H1 (cell line): ENCODE results near the gene HOMER1. TPM values are rescaled to one million over a fixed set of nuclear protein-coding genes. Genes with fewer than 3 reads are reported as not detected.

Source experiments
- CTCF ChIA-PET: fragments of 300-600 bp; sonication (Branson Sonifier 250); formaldehyde crosslinking; loops from one replicate; lab custom pipeline; 2021; ENCODE audit not compliant: partially characterized antibody; lab: Charles Lee
- POLR2A ChIA-PET: fragments of 300-600 bp; sonication (Branson Sonifier 250); formaldehyde crosslinking; loops from one replicate; lab custom pipeline; 2021; ENCODE audit warnings: inconsistent platforms; ENCODE audit not compliant: partially characterized antibody; lab: Charles Lee
- DNase-seq, 2 experiments: peaks; one replicate each; pipeline versions ENCODE4 v3.0.0 to v3.0.0-alpha.2; 2010 to 2022; ENCODE audit warnings: low spot score in 2 of 2, low read depth in 1 of 2, mixed read lengths in 1 of 2
- FAIRE-seq: peaks from 2 replicates; lab custom pipeline; 2011; peaks lifted over from hg19 to GRCh38; lab: Jason Lieb, UNC
- H2AFZ ChIP-seq: 2 replicates; pipeline ENCODE4 v1.8.1; 2012; ENCODE audit warnings: low read length, inconsistent platforms
- H2AK5ac ChIP-seq: 2 replicates; pipeline ENCODE4 v1.6.1; 2013; ENCODE audit warnings: low read depth, low read length
- H2BK120ac ChIP-seq: replicated peaks from 2 replicates; pipeline ENCODE3; 2013; ENCODE audit warnings: low read depth, low read length, inconsistent platforms
- H2BK12ac ChIP-seq: 2 replicates; pipeline ENCODE4 v1.6.1; 2013; ENCODE audit warnings: low read depth, low read length
- H2BK15ac ChIP-seq: 2 replicates; pipeline ENCODE4 v1.6.1; 2013; ENCODE audit warnings: low read length
- H2BK20ac ChIP-seq: 2 replicates; pipeline ENCODE4 v1.6.1; 2013; ENCODE audit warnings: low read length
- H2BK5ac ChIP-seq: 2 replicates; pipeline ENCODE4 v1.6.1; 2013; ENCODE audit warnings: low read depth, low read length
- H3K14ac ChIP-seq: 2 replicates; pipeline ENCODE4 v1.6.1; 2013; ENCODE audit warnings: inconsistent platforms; ENCODE audit not compliant: insufficient read length
- H3K18ac ChIP-seq: 2 replicates; pipeline ENCODE4 v1.6.1; 2013; ENCODE audit warnings: low read length; ENCODE audit errors: extremely low read depth
- H3K23ac ChIP-seq: 2 replicates; pipeline ENCODE4 v1.6.1; 2013; ENCODE audit warnings: inconsistent platforms; ENCODE audit not compliant: insufficient read length
- H3K23me2 ChIP-seq: 2 replicates; pipeline ENCODE4 v1.6.1; 2013; ENCODE audit warnings: low read depth, low read length
- H3K27ac ChIP-seq: 2 replicates; pipeline ENCODE4 v1.6.1; 2011; ENCODE audit warnings: low read depth, low read length, inconsistent platforms
- H3K27me3 ChIP-seq, 4 experiments: replicated peaks in 1 of 4; 1 replicate in 1 of 4; 2 replicates in 3 of 4; pipeline versions ENCODE4 v1.6.1 to v1.8.1; 2011 to 2013; ENCODE audit warnings: low read length in 3 of 4, mild to moderate bottlenecking in 3 of 4, inconsistent platforms in 2 of 4, mixed read lengths in 2 of 4, moderate library complexity in 1 of 4; ENCODE audit not compliant: control insufficient read depth in 3 of 4, insufficient read depth in 3 of 4; ENCODE audit errors: extremely low read depth in 1 of 4
- H3K36me3 ChIP-seq, 4 experiments: 2 replicates each; pipeline versions ENCODE4 v1.6.1 to v1.8.1; 2011 to 2013; ENCODE audit warnings: mild to moderate bottlenecking in 4 of 4, low read length in 3 of 4, moderate library complexity in 2 of 4, control low read depth in 1 of 4, inconsistent platforms in 1 of 4; ENCODE audit not compliant: insufficient read depth in 4 of 4, control insufficient read depth in 2 of 4
- H3K4ac ChIP-seq: replicated peaks from 2 replicates; pipeline ENCODE3; 2013; ENCODE audit warnings: low read length, low read depth, mixed read lengths, inconsistent platforms; ENCODE audit not compliant: insufficient read length
- H3K4me1 ChIP-seq, 4 experiments: replicated peaks in 1 of 4; 1 replicate in 1 of 4; 2 replicates in 3 of 4; pipeline versions ENCODE4 v1.6.1 to v1.8.1; 2011 to 2013; ENCODE audit warnings: low read length in 3 of 4, inconsistent platforms in 2 of 4, mixed read lengths in 1 of 4; ENCODE audit not compliant: insufficient read depth in 4 of 4, control insufficient read depth in 3 of 4
- H3K4me2 ChIP-seq, 2 experiments: 2 replicates each; pipeline versions ENCODE4 v1.6.1 to v1.8.1; 2011 to 2013; ENCODE audit warnings: low read depth in 2 of 2, low read length in 2 of 2, control low read depth in 1 of 2, inconsistent platforms in 1 of 2, mild to moderate bottlenecking in 1 of 2; ENCODE audit not compliant: insufficient read depth in 1 of 2
- H3K4me3 ChIP-seq, 4 experiments: fragments of 200-600, 300-600 bp in 1 of 4; sonication (generic), shearing (Covaris generic), sonication (Bioruptor Twin) in 1 of 4; 2 replicates each; pipeline versions ENCODE4 v1.5.1 to v1.8.1; 2011 to 2016; ENCODE audit warnings: low read length in 4 of 4, low read depth in 3 of 4, control low read depth in 2 of 4, inconsistent platforms in 2 of 4, mild to moderate bottlenecking in 2 of 4, mixed read lengths in 1 of 4, moderate library complexity in 1 of 4; ENCODE audit not compliant: insufficient read depth in 2 of 4; ENCODE audit errors: extremely low read depth in 1 of 4
- H3K56ac ChIP-seq: replicated peaks from 2 replicates; pipeline ENCODE3; 2013; ENCODE audit warnings: low read depth, mild to moderate bottlenecking, mixed read lengths, low read length, inconsistent platforms; ENCODE audit not compliant: insufficient read length
- H3K79me1 ChIP-seq: 2 replicates; pipeline ENCODE4 v1.6.1; 2013; ENCODE audit warnings: low read depth, low read length, control low read depth
- H3K79me2 ChIP-seq, 2 experiments: 2 replicates each; pipeline versions ENCODE4 v1.6.1 to v1.8.1; 2012 to 2013; ENCODE audit warnings: low read length in 2 of 2, mild to moderate bottlenecking in 2 of 2, inconsistent platforms in 1 of 2; ENCODE audit not compliant: insufficient read depth in 2 of 2, control insufficient read depth in 1 of 2
- H3K9ac ChIP-seq, 4 experiments: replicated peaks in 1 of 4; 1 replicate in 1 of 4; 2 replicates in 3 of 4; pipeline versions ENCODE4 v1.6.1 to v1.8.1; 2011 to 2013; ENCODE audit warnings: low read depth in 3 of 4, low read length in 3 of 4, control low read depth in 2 of 4, mild to moderate bottlenecking in 2 of 4, moderate library complexity in 2 of 4, inconsistent platforms in 1 of 4; ENCODE audit errors: extremely low read depth in 1 of 4
- H3K9me3 ChIP-seq, 2 experiments: 2 replicates each; pipeline versions ENCODE4 v1.6.1 to v1.8.1; 2012 to 2013; ENCODE audit warnings: mild to moderate bottlenecking in 2 of 2, moderate library complexity in 2 of 2, control low read depth in 1 of 2, inconsistent platforms in 1 of 2, low read depth in 1 of 2, low read length in 1 of 2, mixed read lengths in 1 of 2; ENCODE audit not compliant: insufficient read depth in 2 of 2
- H4K20me1 ChIP-seq, 2 experiments: replicated peaks in 1 of 2; 2 replicates each; pipeline versions ENCODE3 to v1.8.1; 2011 to 2013; ENCODE audit warnings: inconsistent platforms in 2 of 2, low read length in 2 of 2, mild to moderate bottlenecking in 1 of 2; ENCODE audit not compliant: insufficient read depth in 2 of 2, control insufficient read depth in 1 of 2
- H4K5ac ChIP-seq: 2 replicates; pipeline ENCODE4 v1.6.1; 2013; ENCODE audit warnings: low read length, low read depth, mixed read lengths, inconsistent platforms; ENCODE audit not compliant: insufficient read length
- H4K8ac ChIP-seq: 2 replicates; pipeline ENCODE4 v1.8.0; 2013; ENCODE audit warnings: mild to moderate bottlenecking, moderate library complexity, low read length, inconsistent platforms; ENCODE audit not compliant: insufficient read depth; ENCODE audit errors: extremely low read depth
- H4K91ac ChIP-seq: replicated peaks from 2 replicates; pipeline ENCODE3; 2013; ENCODE audit warnings: low read length, mixed read lengths, inconsistent platforms; ENCODE audit not compliant: insufficient read length
- BACH1 ChIP-seq: IDR thresholded peaks from 2 replicates; pipeline ENCODE4 v1.6.1; 2012; ENCODE audit warnings: low read length, improper control_type of control experiment
- WGBS, 2 experiments: shearing (Covaris generic) in 1 of 2; methylation state at CpG; one replicate each; pipeline versions ENCODE4 v1.1.6 to v1.1.7; 2013 to 2015; ENCODE audit warnings: low lambda C conversion rate in 2 of 2, mixed read lengths in 2 of 2, inconsistent platforms in 1 of 2, low coverage in 1 of 2, missing lambda C conversion rate in 1 of 2; ENCODE audit not compliant: insufficient replicate concordance in 2 of 2, insufficient coverage in 1 of 2, insufficient read length in 1 of 2; ENCODE audit errors: extremely low coverage in 1 of 2, missing lambda C conversion rate in 1 of 2; 5-methylcytosine and 5-hydroxymethylcytosine counted together
- polyA plus RNA-seq, 7 experiments: library from polyadenylated mRNA; depleted of rRNA in 3 of 7; stranded (reverse) in 5 of 7; unstranded in 2 of 7; fragments of >200 nt in 5 of 7; fragments of 200-250 nt in 2 of 7; gene quantifications; 1 replicate in 5 of 7; 2 replicates in 1 of 7; 4 replicates in 1 of 7; pipeline versions ENCODE4 v1.2.1 to v1.2.3, GENCODE V29; 2011 to 2013; ENCODE audit warnings: missing spikeins in 2 of 7, mixed read lengths in 2 of 7
- total RNA-seq: library from RNA; stranded (reverse); fragmentation: NEBNext Ultra II Directional; extraction: Animal tissue kit (Norgen Biotek cat#: 25700); gene quantifications from 2 replicates; pipeline ENCODE4 v1.2.1, GENCODE V29; 2021

HOMER1 gene
- total and polyA plus RNA-seq, 2 of the 8 experiments (the other 6 are each of a cell fraction or from before 2014, with no cell fraction given): 6.4 to 57.9 TPM

GRCh38 chr5:79456890-79457583, 56.9 kb downstream of the HOMER1 start:
- no peak overlapping the region for H2BK5ac ChIP-seq
- no peak overlapping the region for H3K23ac ChIP-seq
- no peak overlapping the region for H4K91ac ChIP-seq
- 95% methylated on average over 2 of the region's 2 CpGs; no CpG with 5 or more reads in 1 of the 2 experiments for WGBS, 2 experiments
- H2BK12ac ChIP-seq: no peak overlapping the region
- ChIA-PET POLR2A (no interaction called here), CTCF (interaction anchor here (0.5 to 1.5 kb wide), 4 partner anchors 11 to 240 kb away, joined by 3 to 5 read pairs (median 4); no protein-coding TSS in a partner anchor)
- no peak overlapping the region for H2AFZ ChIP-seq
- no peak overlapping the region for H3K27ac ChIP-seq
- H3K4ac ChIP-seq: no peak overlapping the region
- H2BK120ac ChIP-seq: no peak overlapping the region
- DNase-seq (no peak), FAIRE-seq (peak; percentile 63)
- H3K14ac ChIP-seq: no peak overlapping the region
- H3K18ac ChIP-seq: no peak overlapping the region
- H2BK15ac ChIP-seq: no peak overlapping the region
- no peak overlapping the region for H3K56ac ChIP-seq
- no peak overlapping the region for H4K5ac ChIP-seq
- H3K23me2 ChIP-seq: no peaks in the 10 kb centered on the region; the same call in 1 of the 2 replicates
- peaks cover 2% of the 10 kb centered on the region; the same call in 1 of the 2 replicates for H3K79me1 ChIP-seq
- H3K4me3 ChIP-seq: no peak overlapping the region
- TF ChIP-seq BACH1: no peak
- H2AK5ac ChIP-seq: no peak overlapping the region
- no peaks in the 10 kb centered on the region for H3K9me3 ChIP-seq
- H3K9ac ChIP-seq: no peak overlapping the region
- no peak overlapping the region for H2BK20ac ChIP-seq
- H3K36me3 ChIP-seq: peaks cover 0 to 7% (median 2%) of the 10 kb centered on the region in 4 experiments; a peak in 2 of 8 replicates
- H4K8ac ChIP-seq: no peak overlapping the region
- no peak overlapping the region for H3K4me2 ChIP-seq
- H3K79me2 ChIP-seq: peaks cover 0 to 46% of the 10 kb centered on the region in 2 experiments
- no peaks in the 10 kb centered on the region for H3K4me1 ChIP-seq
- H4K20me1 ChIP-seq: peaks cover 0 to 2% of the 10 kb centered on the region in 2 experiments
- H3K27me3 ChIP-seq: no peaks in the 10 kb centered on the region
